ENCODE results near the gene GJB3.
A peak's percentile ranks its signal among the peaks of the same experiment; 100 is the strongest.
"Not testable (repeated sequence)": the region's sequence is repeated elsewhere in the genome, so short reads cannot be mapped to it uniquely, and the experiment has no call there.

The GJB3 gene

DNA sequence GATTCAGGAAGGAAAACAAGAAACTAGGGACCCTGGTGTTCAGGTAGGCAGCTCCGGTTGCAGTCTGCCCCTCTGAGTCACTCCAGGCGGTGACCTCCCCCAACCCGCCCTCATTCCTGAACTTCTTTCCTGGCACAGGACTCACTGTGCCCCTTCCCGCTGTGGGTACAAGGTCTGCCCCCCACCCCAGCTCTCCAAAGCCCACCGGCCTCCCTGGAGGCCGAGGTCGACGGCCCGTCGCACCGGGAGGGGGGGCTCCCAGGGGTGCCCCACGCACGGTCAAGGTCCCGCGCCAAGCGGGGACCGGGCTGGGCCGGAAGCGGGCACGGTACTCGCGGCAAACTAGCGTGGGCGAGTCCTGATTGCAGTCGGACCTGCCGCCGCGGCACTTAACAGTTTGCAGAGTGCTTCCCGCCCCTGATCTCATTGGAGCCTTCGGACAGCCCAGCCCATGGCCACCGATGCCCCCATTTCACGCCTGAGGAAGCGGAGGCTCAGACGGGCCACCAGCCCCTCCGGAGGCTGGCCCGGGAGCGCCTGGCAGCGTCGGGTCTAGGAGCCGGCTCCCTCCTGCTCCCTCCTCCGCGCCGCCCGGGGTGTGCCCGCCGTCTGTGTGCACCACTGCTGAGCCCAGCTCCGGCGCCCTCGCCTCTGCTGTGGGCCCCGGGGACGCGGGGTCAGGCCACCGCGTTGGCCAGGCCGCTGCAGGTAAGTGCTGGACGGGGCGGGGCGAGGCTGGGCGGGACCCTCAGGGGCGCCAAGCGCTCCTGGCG lies at the start of gene GJB3:
GJB3 (plus strand) TSS at position 144 of the 773 bp plus-strand sequence. CDS start 3,549 bp downstream, outside the sequence.
- no peak for DNase-seq

DNA sequence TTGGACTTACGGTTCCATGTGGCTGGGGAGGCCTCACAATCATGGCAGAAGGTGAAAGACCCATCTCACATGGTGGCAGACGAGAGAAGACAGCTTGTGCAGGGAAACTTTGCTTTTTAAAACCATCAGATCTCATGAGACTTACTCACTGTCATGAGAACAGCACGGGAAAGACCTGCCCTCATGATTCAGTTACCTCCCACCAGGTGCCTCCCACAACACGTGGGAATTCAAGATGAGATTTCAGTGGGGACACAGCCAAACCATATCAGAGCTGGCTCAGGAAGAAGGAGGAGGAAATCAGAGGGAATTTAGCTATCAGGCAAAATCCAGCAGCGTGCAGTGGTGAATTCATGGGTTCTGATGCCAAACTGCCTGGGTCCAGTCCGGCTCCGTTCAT lies 48.2 kb upstream of the GJB3 start:
- DNase-seq: not testable (repeated sequence)

DNA sequence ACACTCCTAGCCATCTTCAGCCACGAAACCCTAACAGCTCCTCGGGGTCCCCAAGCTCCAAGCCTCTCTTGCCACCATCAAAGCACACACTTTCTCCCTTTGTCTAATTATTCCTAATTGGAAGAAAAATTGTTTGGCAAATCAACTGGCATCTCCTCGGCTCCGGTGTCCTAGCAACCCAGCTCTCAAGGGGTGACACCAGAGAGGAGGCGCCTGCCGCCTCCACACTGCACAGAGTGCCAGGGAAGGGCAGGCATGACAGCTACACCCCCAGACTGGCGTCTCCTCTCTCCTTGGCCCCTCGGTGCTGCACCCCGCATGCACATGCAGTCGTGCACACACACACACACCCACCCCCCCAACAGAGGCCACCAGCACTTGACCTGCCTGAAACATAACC lies 44.3 kb upstream of the GJB3 start:
- DNase-seq: no peak

DNA sequence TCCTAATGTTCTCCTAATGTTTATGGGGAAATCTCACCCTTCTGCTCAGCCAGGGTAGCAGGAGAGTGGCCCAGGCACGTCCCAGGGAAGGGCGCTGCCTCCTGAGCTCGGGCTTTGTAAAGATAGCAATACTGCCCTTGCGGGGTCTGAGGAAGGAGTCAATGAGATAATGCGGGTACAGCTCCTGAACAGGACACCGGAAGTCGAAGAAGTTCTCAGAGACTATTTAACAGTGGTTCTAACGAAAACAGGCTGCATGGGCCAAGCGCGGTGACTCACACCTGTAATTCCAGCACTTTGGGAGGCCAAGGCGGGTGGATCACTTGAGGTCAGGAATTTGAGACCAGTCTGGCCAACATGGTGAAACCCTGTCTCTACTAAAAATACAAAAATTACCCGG lies 43.8 kb upstream of the GJB3 start:
- not testable (repeated sequence) for DNase-seq

DNA sequence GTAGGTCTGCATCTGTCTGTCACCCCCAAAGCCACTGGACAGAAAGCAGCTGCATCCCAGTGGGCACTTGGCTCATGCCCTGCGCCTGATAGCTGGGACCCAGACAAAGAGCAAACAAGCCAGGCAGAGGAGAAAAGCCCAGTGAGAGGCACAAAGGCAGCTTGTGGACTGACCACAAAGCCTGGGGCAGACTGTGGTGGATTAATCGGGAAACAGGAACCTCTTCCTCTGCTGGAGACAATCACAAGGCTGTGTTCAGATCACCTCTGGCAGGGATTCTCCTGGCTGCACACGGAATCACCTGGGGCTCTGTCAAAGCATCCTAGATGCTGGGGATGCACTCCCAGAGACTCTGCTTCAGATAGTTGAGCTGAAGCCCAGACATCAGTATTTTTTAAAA lies 41.4 kb upstream of the GJB3 start:
- no peak for DNase-seq

DNA sequence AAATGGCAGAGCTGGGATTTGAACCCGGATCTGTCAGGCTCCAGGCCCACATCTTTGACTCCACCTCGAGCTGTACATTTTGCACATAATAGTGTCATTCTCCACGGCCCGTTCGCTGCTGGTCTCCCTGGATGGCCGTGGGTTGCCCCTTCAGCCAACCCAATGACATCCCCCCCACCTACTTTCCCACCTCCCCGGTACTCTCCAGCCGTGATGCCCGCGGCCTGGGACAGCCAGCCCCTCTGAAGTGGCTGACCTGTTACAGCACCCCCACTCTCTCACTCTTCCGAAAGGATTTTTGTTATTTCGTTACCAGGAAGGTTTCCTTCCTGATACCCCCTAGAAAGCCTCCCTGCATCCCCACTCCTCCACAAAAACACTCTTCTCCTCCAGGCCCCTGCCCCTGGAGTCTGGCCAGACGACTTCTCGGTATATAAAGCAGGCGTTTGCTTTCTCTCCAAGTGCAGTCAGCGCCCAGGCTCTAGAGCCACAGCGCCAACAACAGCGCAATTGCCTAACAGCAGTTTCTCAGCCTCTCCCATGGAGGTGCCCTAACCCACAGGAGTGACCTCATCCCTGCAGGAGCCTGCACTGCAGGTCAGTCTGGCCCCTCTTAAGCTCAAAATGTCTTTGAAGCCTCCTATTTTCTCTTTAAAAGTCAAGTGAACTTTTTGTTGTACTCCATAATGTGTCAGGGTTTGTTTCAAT lies 40.7 kb upstream of the GJB3 start:
- no peak for DNase-seq

DNA sequence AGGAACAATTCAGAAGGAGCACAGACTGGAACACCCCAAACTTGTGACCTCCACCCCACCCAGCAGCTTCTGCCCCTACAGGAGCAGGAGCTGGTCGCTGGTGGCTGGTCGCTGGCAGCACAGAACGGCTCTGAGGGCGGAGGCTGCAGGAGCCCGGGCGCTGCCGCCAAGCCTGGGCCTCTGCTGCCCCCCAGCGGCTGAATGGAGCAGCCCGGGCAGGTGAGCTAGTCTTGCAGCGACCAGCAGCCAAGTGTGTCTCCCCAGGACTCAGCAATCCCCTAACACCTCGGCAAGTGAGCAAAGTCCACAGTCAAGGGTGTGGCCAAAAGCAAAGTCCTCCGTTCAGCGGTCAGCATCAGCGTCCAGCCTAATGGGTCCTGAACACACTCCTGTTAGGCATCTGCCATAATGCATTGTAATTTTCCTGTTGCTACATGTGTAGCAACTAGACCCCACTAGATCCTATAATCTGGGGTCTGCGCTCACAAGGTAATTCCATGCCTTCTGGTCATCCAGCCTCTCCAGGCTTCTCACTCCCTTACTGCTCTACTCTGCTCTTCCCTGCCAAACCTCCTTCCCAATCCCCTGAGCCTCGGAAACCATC lies 38.2 kb upstream of the GJB3 start:
- DNase-seq: peak; percentile 15

DNA sequence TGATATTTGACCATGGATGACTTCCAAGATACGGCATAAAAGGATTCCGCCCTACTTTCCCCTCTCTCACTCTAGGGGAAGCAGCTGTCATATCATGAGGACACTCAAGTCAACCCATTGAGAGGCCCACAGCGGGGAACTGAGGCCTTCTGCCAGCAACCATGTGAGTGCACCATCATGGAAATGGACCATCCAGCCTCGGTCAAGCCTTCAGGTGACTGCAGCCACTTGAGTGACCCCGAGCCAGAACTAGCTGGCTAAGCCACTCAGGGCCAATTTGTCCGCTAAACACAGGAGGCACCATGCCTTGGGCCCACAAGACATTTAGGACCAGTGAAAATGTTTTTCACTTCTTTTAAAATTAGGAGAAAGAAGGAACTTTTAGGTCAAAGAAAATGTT lies 37.2 kb upstream of the GJB3 start:
- no peak for DNase-seq

DNA sequence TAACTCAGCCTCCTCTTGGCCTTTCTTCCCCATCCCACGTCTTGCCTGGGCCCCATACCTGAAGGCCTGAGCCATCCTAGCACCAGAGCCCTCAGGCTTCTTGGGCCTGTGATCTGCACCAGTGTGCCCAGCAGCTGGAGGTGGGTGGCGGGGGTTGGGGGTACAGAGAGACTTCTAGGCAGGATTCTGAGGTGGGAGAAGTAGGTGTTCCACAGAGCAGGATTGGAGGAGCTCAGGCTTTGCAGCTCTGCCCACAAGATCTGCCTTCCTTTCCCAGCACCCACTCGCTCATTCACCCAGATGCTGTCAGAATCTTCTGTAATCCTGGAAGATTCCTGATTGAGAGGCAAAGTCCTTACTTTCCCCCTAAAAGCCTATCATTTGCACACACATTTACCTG lies 36.2 kb upstream of the GJB3 start:
- no peak for DNase-seq

DNA sequence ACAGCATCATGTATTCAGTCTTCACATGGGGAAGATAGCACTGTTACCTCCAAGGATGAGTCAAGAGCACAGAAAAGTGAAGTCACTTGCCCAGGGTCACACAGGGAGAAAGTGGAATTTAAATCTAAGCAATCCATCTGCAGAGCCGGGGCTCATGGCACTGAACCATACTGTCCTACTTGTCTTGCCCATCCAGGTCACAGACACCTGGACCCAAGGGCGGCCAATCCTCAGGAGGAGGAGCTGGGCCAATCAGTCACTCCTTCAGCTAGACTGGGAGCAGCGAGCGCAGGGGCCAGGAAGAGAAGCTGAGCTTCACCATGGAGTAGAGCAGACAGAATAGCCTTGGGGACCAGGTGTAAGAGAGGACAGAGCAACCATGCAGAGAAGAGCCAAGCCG lies 35.3 kb upstream of the GJB3 start:
- no peak for DNase-seq

DNA sequence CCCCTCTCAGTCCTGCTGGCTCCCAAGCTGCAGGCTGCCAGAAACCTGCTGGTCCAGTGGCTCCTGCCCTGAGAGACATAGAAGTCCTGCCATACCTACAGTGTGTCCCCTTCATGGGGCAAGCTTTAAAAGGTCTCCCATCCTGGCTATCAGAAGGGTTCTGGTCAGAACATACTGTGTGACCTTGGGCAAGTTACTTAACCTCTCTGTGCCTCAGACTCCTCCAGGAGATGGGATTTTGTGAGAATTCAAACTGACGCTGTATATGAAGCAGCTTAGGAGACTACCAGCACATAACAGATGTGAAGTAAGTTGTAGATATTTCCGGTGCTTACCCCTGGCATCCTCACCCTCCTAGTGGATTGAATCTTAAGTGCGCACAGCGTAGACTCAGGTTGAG lies 34.9 kb upstream of the GJB3 start:
- DNase-seq: no peak

DNA sequence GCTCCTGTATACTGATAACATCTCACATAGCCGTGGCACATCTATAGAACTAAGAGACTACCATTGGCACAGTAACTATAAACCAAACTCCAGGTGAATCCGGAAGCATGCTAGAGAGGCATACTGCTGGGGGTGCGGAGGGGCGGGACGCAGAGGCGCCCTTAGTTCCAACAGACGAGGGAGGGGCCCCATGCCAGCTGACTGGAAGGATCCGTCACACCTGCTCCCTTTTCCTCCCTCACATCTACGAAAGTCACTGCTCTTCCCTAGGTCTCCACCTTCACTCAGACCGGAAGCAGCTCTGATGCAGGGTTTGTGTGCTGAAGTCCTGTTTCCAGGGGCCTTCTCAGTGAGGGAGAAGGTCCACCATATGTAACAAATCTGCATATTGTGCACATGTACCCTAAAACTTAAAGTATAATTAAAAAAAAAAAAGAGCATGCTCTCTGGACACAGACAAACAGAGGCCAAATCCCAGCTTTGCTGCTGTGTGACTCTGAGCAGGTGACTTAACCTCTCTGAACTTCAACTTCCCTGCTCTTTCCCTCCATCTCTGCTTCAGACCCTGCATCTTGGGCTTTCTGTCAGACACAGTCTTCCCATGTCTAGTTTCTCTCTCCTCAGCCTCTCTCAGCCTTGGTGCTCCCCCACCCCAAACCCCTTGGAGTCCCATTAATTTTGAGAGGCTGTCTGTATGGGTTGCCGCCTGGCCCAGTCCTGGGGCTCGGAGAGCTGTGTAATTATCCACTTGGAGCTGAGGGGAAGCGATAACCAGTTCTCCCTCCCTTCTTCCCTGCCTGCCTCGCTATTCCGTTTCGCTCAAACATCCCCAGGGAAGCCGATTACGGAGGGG lies 34.0 kb upstream of the GJB3 start:
- DNase-seq: no peak

DNA sequence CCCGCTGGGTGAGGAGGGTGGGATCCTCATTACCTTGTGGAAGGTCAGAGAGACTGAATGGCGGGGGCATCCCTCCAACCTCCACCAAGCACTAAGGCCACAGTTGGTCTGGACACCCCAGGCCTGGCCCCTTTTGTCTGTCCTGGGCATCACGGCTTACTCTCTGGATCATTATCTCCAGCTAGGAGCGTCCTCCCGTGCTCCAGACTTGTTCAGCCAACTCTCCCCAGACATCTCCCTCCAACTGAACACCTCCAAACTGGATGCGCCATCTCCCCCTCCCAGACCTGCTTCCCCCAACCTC lies 33.4 kb upstream of the GJB3 start:
- DNase-seq: no peak

DNA sequence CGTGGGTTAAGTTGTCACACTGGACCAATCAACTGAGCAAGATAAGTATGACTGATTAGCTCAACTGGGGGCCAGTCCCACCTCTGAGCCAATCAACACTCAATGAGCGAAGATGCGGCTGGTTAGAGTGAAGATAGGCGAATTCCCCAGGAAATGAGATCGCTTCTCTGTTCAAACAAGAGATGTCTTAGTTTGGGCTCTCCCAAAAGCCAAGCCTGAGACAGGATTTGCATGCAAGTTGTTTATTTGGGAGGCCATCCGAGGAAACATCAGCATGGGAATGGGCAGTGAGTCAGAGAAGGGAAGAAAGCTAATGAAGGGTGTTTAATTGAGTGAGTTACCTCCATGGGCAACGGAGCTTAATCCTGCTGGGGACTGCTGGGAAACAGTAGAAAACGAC lies 31.0 kb upstream of the GJB3 start:
- DNase-seq: no peak

DNA sequence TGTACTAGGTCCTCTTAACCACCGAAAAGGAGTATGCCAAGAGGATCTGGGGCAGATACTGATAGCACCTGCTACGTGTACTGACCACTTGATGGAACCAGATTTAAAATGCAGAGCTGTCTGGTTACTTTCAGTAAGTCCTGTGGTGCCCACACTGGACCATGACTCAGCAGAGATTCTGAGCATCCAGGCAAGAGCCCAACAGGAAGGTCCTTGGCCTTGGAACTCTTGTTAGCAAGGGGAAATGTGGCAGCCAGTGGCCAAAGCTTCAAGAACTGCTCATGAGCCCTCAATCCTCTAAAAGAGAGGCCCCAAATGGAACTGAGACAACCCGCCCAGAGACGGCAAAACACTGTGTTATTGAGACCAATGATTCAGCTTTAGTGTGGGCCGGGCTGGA lies 30.4 kb upstream of the GJB3 start:
- DNase-seq: no peak

DNA sequence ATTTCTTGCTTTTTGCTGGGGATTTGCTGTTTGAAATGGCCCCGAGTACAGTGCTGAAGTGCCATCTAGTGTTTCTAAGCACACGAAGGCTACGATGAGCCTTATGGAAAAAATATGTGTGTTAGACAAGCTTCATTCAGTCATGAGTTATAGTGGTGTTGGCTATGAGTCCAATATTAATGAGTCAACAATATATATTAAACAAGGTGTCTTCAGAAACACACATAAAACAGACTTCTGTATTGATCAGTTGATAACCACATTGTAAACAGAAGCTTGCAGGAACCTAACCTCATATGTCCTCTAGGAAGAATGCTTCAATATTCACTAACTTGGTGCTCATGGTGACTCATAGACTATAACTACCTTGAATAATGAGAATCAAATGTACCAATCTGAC lies 27.9 kb upstream of the GJB3 start:
- no peak for DNase-seq

DNA sequence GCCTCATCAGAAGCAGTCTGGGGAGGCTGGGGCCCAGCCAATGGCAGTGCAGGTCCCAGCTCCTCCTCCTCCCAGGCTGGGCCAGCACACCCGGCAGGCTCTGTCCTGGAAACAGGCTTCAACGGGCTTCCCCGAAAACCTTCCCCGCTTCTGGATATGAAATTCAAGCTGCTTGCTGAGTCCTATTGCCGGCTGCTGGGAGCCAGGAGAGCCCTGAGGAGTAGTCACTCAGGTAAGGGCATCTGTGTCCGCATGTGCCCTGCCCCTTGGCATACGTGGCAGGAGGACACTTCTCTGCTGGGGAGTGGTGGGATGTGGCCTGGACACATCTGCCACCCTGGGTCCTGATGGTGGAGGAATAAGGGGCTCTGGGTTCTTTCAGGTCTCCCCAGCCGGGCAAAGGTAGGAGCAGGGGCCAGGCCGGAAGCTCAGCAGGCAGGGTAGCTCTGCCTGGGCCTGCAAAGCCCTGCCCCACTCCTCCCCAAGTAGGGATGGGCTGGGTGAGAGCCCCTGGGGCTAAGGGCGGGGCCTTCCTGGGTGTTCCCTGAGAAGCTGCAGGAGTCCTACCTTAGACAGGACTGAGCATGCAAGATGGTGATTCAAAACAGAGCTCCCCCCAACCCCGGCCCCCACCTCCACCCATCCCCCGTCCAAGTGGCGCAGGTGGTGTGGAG lies 25.9 kb upstream of the GJB3 start, which contains the start of gene GJB5:
GJB5 (plus strand) TSS at position 84 of the 674 bp plus-strand sequence. CDS start 2,284 bp downstream, outside the sequence.
- DNase-seq: no peak

DNA sequence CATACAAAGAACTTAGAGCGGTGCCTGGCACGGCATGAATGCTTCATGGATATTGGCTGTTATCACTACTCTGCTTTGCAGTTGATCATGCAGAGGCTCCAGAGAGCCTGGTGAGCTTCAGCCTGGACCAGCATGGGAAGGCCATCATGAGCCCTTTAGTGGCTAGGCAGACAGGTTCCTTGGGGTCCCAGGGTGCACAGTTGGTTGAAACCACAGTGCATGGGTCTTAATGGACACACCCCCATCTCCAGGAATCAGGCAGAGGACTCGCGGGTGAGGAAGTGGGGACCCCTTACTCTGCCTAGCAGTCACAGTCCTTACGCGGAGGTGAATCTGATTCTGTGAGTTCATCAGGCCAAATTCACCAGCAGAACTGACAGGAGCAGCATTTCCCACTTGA lies 25.1 kb upstream of the GJB3 start:
- DNase-seq: no peak

DNA sequence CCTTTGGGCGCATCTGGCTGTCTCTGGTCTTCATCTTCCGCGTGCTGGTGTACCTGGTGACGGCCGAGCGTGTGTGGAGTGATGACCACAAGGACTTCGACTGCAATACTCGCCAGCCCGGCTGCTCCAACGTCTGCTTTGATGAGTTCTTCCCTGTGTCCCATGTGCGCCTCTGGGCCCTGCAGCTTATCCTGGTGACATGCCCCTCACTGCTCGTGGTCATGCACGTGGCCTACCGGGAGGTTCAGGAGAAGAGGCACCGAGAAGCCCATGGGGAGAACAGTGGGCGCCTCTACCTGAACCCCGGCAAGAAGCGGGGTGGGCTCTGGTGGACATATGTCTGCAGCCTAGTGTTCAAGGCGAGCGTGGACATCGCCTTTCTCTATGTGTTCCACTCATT lies 23.6 kb upstream of the GJB3 start:
- DNase-seq: no peak

DNA sequence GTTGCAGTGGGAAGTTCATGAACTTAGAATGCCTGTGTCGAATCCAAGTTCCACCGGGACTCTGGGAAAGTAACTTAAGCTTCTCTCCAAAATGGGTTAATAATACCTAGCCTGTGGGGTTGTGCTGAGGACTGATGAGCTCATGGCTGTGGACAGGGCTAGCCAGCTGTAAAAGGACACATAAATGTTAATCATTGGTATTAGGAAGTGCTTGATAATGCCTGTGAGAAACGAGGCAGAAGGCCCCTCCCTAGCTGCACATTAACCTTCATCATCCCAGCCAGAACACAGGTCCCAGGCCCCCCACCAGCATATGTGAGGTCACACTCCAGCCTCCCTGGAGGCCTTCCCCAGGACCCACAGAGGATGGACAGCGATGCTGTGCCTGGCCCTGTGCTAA lies 22.3 kb upstream of the GJB3 start:
- no peak for DNase-seq

DNA sequence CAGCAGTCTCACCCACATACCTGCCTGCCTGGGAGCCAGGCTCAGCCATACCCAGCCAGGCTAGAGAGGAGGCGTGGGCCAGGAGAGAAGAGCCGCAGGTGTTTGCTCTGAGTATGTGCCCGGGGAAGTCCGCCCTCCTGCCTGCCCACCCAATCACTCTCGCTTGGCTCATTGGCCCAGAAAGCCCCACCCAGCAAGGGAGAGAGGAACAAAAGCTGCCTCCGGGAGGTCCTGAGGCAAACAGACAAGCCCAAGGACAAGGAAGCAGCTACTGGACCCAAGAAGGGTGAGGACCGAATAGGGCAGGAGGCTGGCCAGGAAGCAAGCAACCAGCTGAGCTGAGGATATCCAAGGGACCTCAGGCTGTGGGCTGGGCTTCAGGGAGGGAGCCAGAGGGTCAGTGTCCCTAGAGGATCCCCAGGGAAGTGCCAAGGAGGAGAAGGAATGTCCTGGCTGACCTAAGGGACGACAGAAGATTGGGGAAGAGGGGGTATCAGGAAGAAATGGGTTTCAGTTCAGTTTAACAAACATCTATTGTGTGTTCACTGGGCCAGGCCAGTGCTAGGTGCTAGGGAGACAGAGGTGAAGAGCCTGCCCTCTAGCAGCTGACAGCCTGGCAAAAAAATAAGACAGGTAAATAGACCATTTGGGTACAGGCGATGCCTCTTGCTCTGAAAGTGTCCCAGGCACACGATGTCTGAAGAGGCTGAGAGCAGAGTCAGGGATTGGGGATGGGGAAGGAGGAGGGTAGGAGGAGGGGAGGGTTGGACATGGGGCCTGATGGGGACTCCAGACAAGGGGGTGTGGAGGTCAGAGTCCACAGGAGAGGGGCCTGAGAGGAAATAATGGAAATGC lies 21.3 kb upstream of the GJB3 start, which contains the start of gene GJB4:
GJB4 (plus strand) TSS at position 238 of the 855 bp plus-strand sequence. CDS start 1,515 bp downstream, outside the sequence.
- no peak for DNase-seq

All from NCI-H446 treated with DMSO at 0.1 percent for 48 hours (cell line).